ENCODE results near the gene ANKS1A.

Gene ANKS1A

GRCh38 chr6:35026434-35027222 is 137.6 kb downstream of the ANKS1A start:
- DNase-seq = no peak

GRCh38 chr6:35027807-35028206 is 138.8 kb downstream of the ANKS1A start:
- no peak for DNase-seq

GRCh38 chr6:35028781-35029769 is 140.0 kb downstream of the ANKS1A start:
- no peak for DNase-seq

GRCh38 chr6:35030099-35030498 is 141.0 kb downstream of the ANKS1A start:
- DNase-seq = no peak

GRCh38 chr6:35031611-35032529 is 142.8 kb downstream of the ANKS1A start:
- DNase-seq = no peak

- no peak for DNase-seq
Observed at GRCh38 chr6:35033683-35034082, 144.6 kb downstream of the ANKS1A start.

- DNase-seq = no peak
Observed at GRCh38 chr6:35034411-35035191, 145.5 kb downstream of the ANKS1A start.

GRCh38 chr6:35035481-35036030 is 146.5 kb downstream of the ANKS1A start:
- no peak for DNase-seq

GRCh38 chr6:35036059-35036827 is 147.2 kb downstream of the ANKS1A start:
- no peak for DNase-seq

GRCh38 chr6:35036828-35037663 is 148.0 kb downstream of the ANKS1A start:
- DNase-seq = no peak

- no peak for DNase-seq
Observed at GRCh38 chr6:35037664-35038038, 148.6 kb downstream of the ANKS1A start.

GRCh38 chr6:35038076-35038475 is 149.0 kb downstream of the ANKS1A start:
- DNase-seq = no peak

- no peak for DNase-seq
Observed at GRCh38 chr6:35040398-35040797, 151.3 kb downstream of the ANKS1A start.

GRCh38 chr6:35041086-35041861 is 152.2 kb downstream of the ANKS1A start:
- no peak for DNase-seq

- no peak for DNase-seq
Observed at GRCh38 chr6:35042031-35042815, 153.2 kb downstream of the ANKS1A start.

GRCh38 chr6:35043381-35044130 is 154.5 kb downstream of the ANKS1A start:
- DNase-seq = no peak

- DNase-seq = no peak
Observed at GRCh38 chr6:35044145-35044745, 155.2 kb downstream of the ANKS1A start.
